HEK293 (cell line): ENCODE data around the gene PARP6.

Source experiments
- CTCF ChIP-seq: fragments of 450-650 bp; formaldehyde crosslinking; IDR thresholded peaks from 2 replicates; pipeline ENCODE4 v1.5.1; 2016; ENCODE audit warnings: missing biosample characterization, missing genetic modification characterization
- FEZF1 ChIP-seq: fragments of 450-650 bp; formaldehyde crosslinking; IDR thresholded peaks from 2 replicates; pipeline ENCODE4 v1.5.1; 2016; ENCODE audit warnings: missing biosample characterization, missing genetic modification characterization
- GFI1B ChIP-seq: fragments of 450-650 bp; formaldehyde crosslinking; IDR thresholded peaks from 2 replicates; pipeline ENCODE4 v1.5.1; 2016; ENCODE audit warnings: missing biosample characterization, missing genetic modification characterization
- GLIS1 ChIP-seq: fragments of 450-650 bp; formaldehyde crosslinking; IDR thresholded peaks from 2 replicates; pipeline ENCODE4 v1.5.1; 2016; ENCODE audit warnings: missing biosample characterization, missing genetic modification characterization
- HOXD13 ChIP-seq: sonication (generic); formaldehyde crosslinking; IDR thresholded peaks from 2 replicates; pipeline ENCODE4 v1.8.0; 2022; ENCODE audit warnings: missing genetic modification reagents, borderline replicate concordance
- KLF10 ChIP-seq: fragments of 450-650 bp; IDR thresholded peaks from 2 replicates; pipeline ENCODE4 v1.5.1; 2018; ENCODE audit warnings: missing biosample characterization, mild to moderate bottlenecking, missing genetic modification characterization
- KLF17 ChIP-seq: fragments of 450-650 bp; formaldehyde crosslinking; IDR thresholded peaks from 2 replicates; pipeline ENCODE4 v1.5.1; 2016; ENCODE audit warnings: missing biosample characterization, missing genetic modification characterization
- KLF7 ChIP-seq: fragments of 450-650 bp; formaldehyde crosslinking; IDR thresholded peaks from 2 replicates; pipeline ENCODE4 v1.5.1; 2016; ENCODE audit warnings: missing biosample characterization, missing genetic modification characterization, borderline replicate concordance
- KLF8 ChIP-seq: fragments of 450-650 bp; formaldehyde crosslinking; IDR thresholded peaks from 2 replicates; pipeline ENCODE4 v1.5.1; 2016; ENCODE audit warnings: missing biosample characterization, missing genetic modification characterization
- PRDM4 ChIP-seq: fragments of 450-650 bp; formaldehyde crosslinking; IDR thresholded peaks from 2 replicates; pipeline ENCODE4 v1.5.1; 2017; ENCODE audit warnings: missing biosample characterization, missing genetic modification characterization
- RBAK ChIP-seq: fragments of 450-650 bp; formaldehyde crosslinking; IDR thresholded peaks from 2 replicates; pipeline ENCODE4 v1.5.1; 2016; ENCODE audit warnings: missing biosample characterization, missing genetic modification characterization
- SALL2 ChIP-seq: fragments of 450-650 bp; formaldehyde crosslinking; IDR thresholded peaks from 2 replicates; pipeline ENCODE4 v1.5.0; 2017; ENCODE audit warnings: missing biosample characterization, mild to moderate bottlenecking, missing genetic modification characterization, borderline replicate concordance
- SP7 ChIP-seq: fragments of 450-650 bp; formaldehyde crosslinking; IDR thresholded peaks from 2 replicates; pipeline ENCODE4 v1.5.1; 2016; ENCODE audit warnings: missing biosample characterization, missing genetic modification characterization
- ZBTB17 ChIP-seq: fragments of 450-650 bp; formaldehyde crosslinking; IDR thresholded peaks from 2 replicates; pipeline ENCODE4 v1.5.1; 2016; ENCODE audit warnings: missing biosample characterization, missing genetic modification characterization
- ZBTB20 ChIP-seq: fragments of 450-650 bp; formaldehyde crosslinking; IDR thresholded peaks from 2 replicates; pipeline ENCODE4 v1.5.1; 2016; ENCODE audit warnings: missing biosample characterization, missing genetic modification characterization
- ZBTB7A ChIP-seq: fragments of 450-650 bp; formaldehyde crosslinking; IDR thresholded peaks from 2 replicates; pipeline ENCODE4 v1.5.1; 2016; ENCODE audit warnings: low read depth, missing biosample characterization, missing genetic modification characterization
- ZEB2 ChIP-seq: fragments of 450-650 bp; formaldehyde crosslinking; IDR thresholded peaks from 2 replicates; pipeline ENCODE4 v1.5.1; 2016; ENCODE audit warnings: missing biosample characterization, missing genetic modification characterization
- ZFHX2 ChIP-seq: fragments of 450-650 bp; formaldehyde crosslinking; conservative IDR thresholded peaks from 2 replicates; pipeline ENCODE4 v1.5.1; 2016; ENCODE audit warnings: missing biosample characterization, missing genetic modification characterization
- ZNF155 ChIP-seq: fragments of 450-650 bp; formaldehyde crosslinking; IDR thresholded peaks from 2 replicates; pipeline ENCODE4 v1.5.1; 2016; ENCODE audit warnings: missing biosample characterization, missing genetic modification characterization
- ZNF239 ChIP-seq: fragments of 450-650 bp; formaldehyde crosslinking; IDR thresholded peaks from 2 replicates; pipeline ENCODE4 v1.5.1; 2016; ENCODE audit warnings: missing biosample characterization, missing genetic modification characterization
- ZNF324 ChIP-seq: fragments of 450-650 bp; formaldehyde crosslinking; IDR thresholded peaks from 2 replicates; pipeline ENCODE4 v1.5.1; 2016; ENCODE audit warnings: missing biosample characterization, missing genetic modification characterization
- ZNF354C ChIP-seq: fragments of 450-650 bp; formaldehyde crosslinking; IDR thresholded peaks from 2 replicates; pipeline ENCODE4 v1.5.1; 2016; ENCODE audit warnings: missing biosample characterization, missing genetic modification characterization, low read depth, borderline replicate concordance
- ZNF37A ChIP-seq: fragments of 450-650 bp; IDR thresholded peaks from 2 replicates; pipeline ENCODE4 v1.5.1; 2018; ENCODE audit warnings: missing biosample characterization, missing genetic modification characterization
- ZNF391 ChIP-seq: fragments of 450-650 bp; formaldehyde crosslinking; IDR thresholded peaks from 2 replicates; pipeline ENCODE4 v1.5.1; 2016; ENCODE audit warnings: low read depth, missing biosample characterization, missing genetic modification characterization, borderline replicate concordance
- ZNF426 ChIP-seq: fragments of 450-650 bp; formaldehyde crosslinking; IDR thresholded peaks from 2 replicates; pipeline ENCODE4 v1.5.1; 2017; ENCODE audit warnings: missing biosample characterization, missing genetic modification characterization, mild to moderate bottlenecking, inconsistent platforms, moderate library complexity
- ZNF473 ChIP-seq: fragments of 450-650 bp; formaldehyde crosslinking; IDR thresholded peaks from 2 replicates; pipeline ENCODE4 v1.5.1; 2017; ENCODE audit warnings: missing biosample characterization, missing genetic modification characterization
- ZNF48 ChIP-seq: fragments of 450-650 bp; formaldehyde crosslinking; IDR thresholded peaks from 2 replicates; pipeline ENCODE4 v1.5.1; 2016; ENCODE audit warnings: missing biosample characterization, missing genetic modification characterization
- ZNF501 ChIP-seq: fragments of 450-650 bp; formaldehyde crosslinking; IDR thresholded peaks from 2 replicates; pipeline ENCODE4 v1.5.1; 2016; ENCODE audit warnings: missing biosample characterization, missing genetic modification characterization
- ZNF610 ChIP-seq: fragments of 450-650 bp; formaldehyde crosslinking; IDR thresholded peaks from 2 replicates; pipeline ENCODE4 v1.5.1; 2016; ENCODE audit warnings: missing biosample characterization, missing genetic modification characterization, borderline replicate concordance
- ZNF670 ChIP-seq: fragments of 450-650 bp; formaldehyde crosslinking; IDR thresholded peaks from 2 replicates; pipeline ENCODE4 v1.5.1; 2016; ENCODE audit warnings: missing biosample characterization, missing genetic modification characterization, low read depth
- ZNF843 ChIP-seq: fragments of 450-650 bp; formaldehyde crosslinking; IDR thresholded peaks from 2 replicates; pipeline ENCODE4 v1.5.1; 2016; ENCODE audit warnings: missing biosample characterization, missing genetic modification characterization
- ZXDB ChIP-seq: fragments of 450-650 bp; formaldehyde crosslinking; IDR thresholded peaks from 2 replicates; pipeline ENCODE4 v1.5.1; 2016; ENCODE audit warnings: missing biosample characterization, missing genetic modification characterization
- TF ChIP-seq, protein P1 (sequence below): fragments of 450-650 bp; formaldehyde crosslinking; IDR thresholded peaks from 2 replicates; pipeline ENCODE4 v1.5.1; 2016; ENCODE audit warnings: missing biosample characterization, missing genetic modification characterization, low read depth
- TF ChIP-seq, protein P2 (sequence below): fragments of 450-650 bp; formaldehyde crosslinking; IDR thresholded peaks from 2 replicates; pipeline ENCODE4 v1.5.0; 2017; ENCODE audit warnings: missing biosample characterization, missing genetic modification characterization, borderline replicate concordance

PARP6 gene

DNA sequence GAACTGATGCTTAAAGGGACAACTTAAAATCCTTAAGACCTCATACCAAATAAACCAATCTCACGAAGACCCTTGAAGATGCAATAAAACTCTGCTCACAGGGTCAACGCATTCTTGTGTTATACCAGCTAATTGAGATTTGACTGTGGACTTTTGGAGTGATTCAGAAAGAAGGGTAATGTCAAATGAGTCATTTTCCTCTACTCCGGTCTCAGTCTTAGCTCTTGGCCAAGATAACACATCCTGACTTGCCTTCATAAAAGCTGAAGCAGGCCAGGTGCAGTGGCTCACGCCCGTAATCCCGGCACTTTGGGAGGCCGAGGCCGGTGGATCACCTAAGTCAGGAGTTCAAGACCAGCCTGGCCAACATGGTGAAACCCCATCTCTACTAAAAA is 45.2 kb downstream of the PARP6 start (continued):
- TF ChIP-seq ZNF501 (tag by site-specific recombination): no peak
- TF ChIP-seq KLF7 (tag by site-specific recombination): no peak
- TF ChIP-seq ZXDB: peak; percentile 38; the same call in 1 of the 2 replicates
- peak; percentile 47; the same call in 1 of the 2 replicates for TF ChIP-seq GLIS1
- TF ChIP-seq PRDM4 (tag by site-specific recombination): no peak
- TF ChIP-seq SALL2 (tag by site-specific recombination): no peak
- no peak for TF ChIP-seq ZNF354C
- TF ChIP-seq ZNF670 (tag by site-specific recombination): no peak
- TF ChIP-seq KLF17 (tag by site-specific recombination): no peak; the same call in 1 of the 2 replicates
- peak; percentile 6; the same call in 1 of the 2 replicates for TF ChIP-seq FEZF1
- TF ChIP-seq ZNF610 (tag by site-specific recombination): no peak
- TF ChIP-seq CTCF: no peak
- TF ChIP-seq KLF10 (tag by site-specific recombination): 0 out of 2 replicates have a peak, but pooled peaks have one; percentile 9
- TF ChIP-seq ZNF426 (tag by site-specific recombination): no peak
- peak; percentile 24; the same call in 1 of the 2 replicates for TF ChIP-seq ZBTB7A (tag by site-specific recombination)
- TF ChIP-seq ZBTB17: no peak
- TF ChIP-seq, protein P1, sequence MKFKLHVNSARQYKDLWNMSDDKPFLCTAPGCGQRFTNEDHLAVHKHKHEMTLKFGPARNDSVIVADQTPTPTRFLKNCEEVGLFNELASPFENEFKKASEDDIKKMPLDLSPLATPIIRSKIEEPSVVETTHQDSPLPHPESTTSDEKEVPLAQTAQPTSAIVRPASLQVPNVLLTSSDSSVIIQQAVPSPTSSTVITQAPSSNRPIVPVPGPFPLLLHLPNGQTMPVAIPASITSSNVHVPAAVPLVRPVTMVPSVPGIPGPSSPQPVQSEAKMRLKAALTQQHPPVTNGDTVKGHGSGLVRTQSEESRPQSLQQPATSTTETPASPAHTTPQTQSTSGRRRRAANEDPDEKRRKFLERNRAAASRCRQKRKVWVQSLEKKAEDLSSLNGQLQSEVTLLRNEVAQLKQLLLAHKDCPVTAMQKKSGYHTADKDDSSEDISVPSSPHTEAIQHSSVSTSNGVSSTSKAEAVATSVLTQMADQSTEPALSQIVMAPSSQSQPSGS (tag by site-specific recombination): no peak
- TF ChIP-seq ZNF37A (tag by site-specific recombination): no peak
- no peak for TF ChIP-seq HOXD13 (CRISPR knock-in tag)
- no peak for TF ChIP-seq ZNF48
- no peak for TF ChIP-seq ZNF155 (tag by site-specific recombination)
- TF ChIP-seq ZBTB20 (tag by site-specific recombination): no peak
- no peak for TF ChIP-seq GFI1B (tag by site-specific recombination)
- peak; percentile 86 for TF ChIP-seq SP7 (tag by site-specific recombination)
- TF ChIP-seq RBAK: no peak
- TF ChIP-seq ZFHX2 (tag by site-specific recombination): no peak
- TF ChIP-seq ZNF324 (tag by site-specific recombination): no peak
- peak; percentile 30; the same call in 1 of the 2 replicates for TF ChIP-seq KLF8 (tag by site-specific recombination)
- TF ChIP-seq ZNF843: no peak
- no peak for TF ChIP-seq ZNF391 (tag by site-specific recombination)
- TF ChIP-seq ZNF239 (tag by site-specific recombination): no peak
- TF ChIP-seq ZNF473 (tag by site-specific recombination): no peak
- TF ChIP-seq, protein P2, sequence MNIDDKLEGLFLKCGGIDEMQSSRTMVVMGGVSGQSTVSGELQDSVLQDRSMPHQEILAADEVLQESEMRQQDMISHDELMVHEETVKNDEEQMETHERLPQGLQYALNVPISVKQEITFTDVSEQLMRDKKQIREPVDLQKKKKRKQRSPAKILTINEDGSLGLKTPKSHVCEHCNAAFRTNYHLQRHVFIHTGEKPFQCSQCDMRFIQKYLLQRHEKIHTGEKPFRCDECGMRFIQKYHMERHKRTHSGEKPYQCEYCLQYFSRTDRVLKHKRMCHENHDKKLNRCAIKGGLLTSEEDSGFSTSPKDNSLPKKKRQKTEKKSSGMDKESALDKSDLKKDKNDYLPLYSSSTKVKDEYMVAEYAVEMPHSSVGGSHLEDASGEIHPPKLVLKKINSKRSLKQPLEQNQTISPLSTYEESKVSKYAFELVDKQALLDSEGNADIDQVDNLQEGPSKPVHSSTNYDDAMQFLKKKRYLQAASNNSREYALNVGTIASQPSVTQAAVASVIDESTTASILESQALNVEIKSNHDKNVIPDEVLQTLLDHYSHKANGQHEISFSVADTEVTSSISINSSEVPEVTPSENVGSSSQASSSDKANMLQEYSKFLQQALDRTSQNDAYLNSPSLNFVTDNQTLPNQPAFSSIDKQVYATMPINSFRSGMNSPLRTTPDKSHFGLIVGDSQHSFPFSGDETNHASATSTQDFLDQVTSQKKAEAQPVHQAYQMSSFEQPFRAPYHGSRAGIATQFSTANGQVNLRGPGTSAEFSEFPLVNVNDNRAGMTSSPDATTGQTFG (tag by site-specific recombination): no peak
- TF ChIP-seq ZEB2 (tag by site-specific recombination): peak; percentile 76
